IMR-90 (cell line): ENCODE measurements around the gene HSPD1. TPM values are rescaled to one million over a fixed set of nuclear protein-coding genes. Genes with fewer than 3 reads are reported as not detected.

ENCODE experiments used
- ATAC-seq: fragments of 200-7000 bp; cut with Tn5 transposase; 2 replicates; pipeline ENCODE4 v1.9.1; 2020; ENCODE audit warnings: low read depth, mild to moderate bottlenecking, moderate library complexity
- BruUV-seq: library from RNA; stranded (reverse); fragments of 400-500 nt; replicated peaks from 2 replicates; lab custom pipeline; 2021; lab: Mats Ljungman, UMichigan
- CTCF ChIA-PET: fragments of 300-600 bp; formaldehyde crosslinking; extraction: SDS; loops from one replicate; lab custom pipeline; 2021; ENCODE audit warnings: antibody characterized with exemption; lab: Yijun Ruan, JAX
- POLR2A ChIA-PET: fragments of 300-600 bp; sonication (Branson Sonifier 250); formaldehyde crosslinking; loops from one replicate; lab custom pipeline; 2022; ENCODE audit warnings: antibody characterized with exemption; ENCODE audit not compliant: unreplicated experiment; lab: Charles Lee
- DNase-seq: peaks from one replicate; pipeline ENCODE4 v3.0.0; 2013
- H2AFZ ChIP-seq: replicated peaks from 2 replicates; pipeline ENCODE3; 2013; ENCODE audit warnings: low read length, mild to moderate bottlenecking; ENCODE audit not compliant: poor library complexity
- H2AK5ac ChIP-seq: 2 replicates; pipeline ENCODE4 v1.6.1; 2013; ENCODE audit warnings: low read depth, low read length, inconsistent platforms
- H2AK9ac ChIP-seq: replicated peaks from 2 replicates; pipeline ENCODE3; 2013; ENCODE audit warnings: mild to moderate bottlenecking, low read depth, low read length, moderate library complexity; ENCODE audit not compliant: poor library complexity
- H2BK120ac ChIP-seq: 2 replicates; pipeline ENCODE4 v1.6.1; 2013; ENCODE audit warnings: low read depth, low read length, inconsistent platforms
- H2BK15ac ChIP-seq: 3 replicates; pipeline ENCODE4 v1.6.1; 2013; ENCODE audit warnings: low read depth, low read length, inconsistent platforms
- H2BK20ac ChIP-seq: 2 replicates; pipeline ENCODE4 v1.6.1; 2013; ENCODE audit warnings: low read depth, mild to moderate bottlenecking, inconsistent platforms, low read length, moderate library complexity
- H2BK5ac ChIP-seq: 2 replicates; pipeline ENCODE4 v1.6.1; 2013; ENCODE audit warnings: mild to moderate bottlenecking, low read depth, low read length, inconsistent platforms; ENCODE audit not compliant: poor library complexity, severe bottlenecking
- H3K14ac ChIP-seq: replicated peaks from 2 replicates; pipeline ENCODE4 v1.6.1; 2013; ENCODE audit warnings: low read depth, low read length, inconsistent platforms
- H3K18ac ChIP-seq: 2 replicates; pipeline ENCODE4 v1.6.1; 2013; ENCODE audit warnings: low read depth, low read length, control low read depth
- H3K23ac ChIP-seq: 2 replicates; pipeline ENCODE4 v1.6.1; 2013; ENCODE audit warnings: low read depth, low read length, inconsistent platforms
- H3K27ac ChIP-seq: 2 replicates; pipeline ENCODE4 v1.5.1; 2013; ENCODE audit warnings: mild to moderate bottlenecking, control low read depth, low read length; ENCODE audit not compliant: insufficient read depth
- H3K27me3 ChIP-seq: 2 replicates; pipeline ENCODE4 v1.6.1; 2013; ENCODE audit warnings: low read length; ENCODE audit not compliant: control insufficient read depth, insufficient read depth
- H3K36me3 ChIP-seq: 2 replicates; pipeline ENCODE4 v1.6.1; 2013; ENCODE audit warnings: low read length, mixed read lengths; ENCODE audit not compliant: control insufficient read depth, insufficient read depth
- H3K4ac ChIP-seq: 2 replicates; pipeline ENCODE4 v1.6.1; 2013; ENCODE audit warnings: low read depth, low read length, inconsistent platforms
- H3K4me1 ChIP-seq: 2 replicates; pipeline ENCODE4 v1.6.1; 2013; ENCODE audit warnings: low read length, mixed read lengths; ENCODE audit not compliant: control insufficient read depth, insufficient read depth
- H3K4me2 ChIP-seq: 2 replicates; pipeline ENCODE4 v1.6.1; 2013; ENCODE audit warnings: low read depth, mild to moderate bottlenecking, control low read depth, low read length, moderate library complexity
- H3K4me3 ChIP-seq: 2 replicates; pipeline ENCODE4 v1.5.1; 2013; ENCODE audit warnings: low read depth, mild to moderate bottlenecking, control low read depth, low read length, moderate library complexity; ENCODE audit not compliant: insufficient read depth
- H3K56ac ChIP-seq: 2 replicates; pipeline ENCODE4 v1.6.1; 2013; ENCODE audit warnings: low read length, inconsistent platforms; ENCODE audit not compliant: insufficient read depth; ENCODE audit errors: extremely low read depth
- H3K79me1 ChIP-seq, 2 experiments: 2 replicates each; pipeline ENCODE4 v1.6.1; 2013; ENCODE audit warnings: low read length in 2 of 2, inconsistent platforms in 1 of 2, low read depth in 1 of 2
- H3K9ac ChIP-seq: 2 replicates; pipeline ENCODE4 v1.6.1; 2013; ENCODE audit warnings: low read depth, low read length, control low read depth
- H3K9me1 ChIP-seq: 2 replicates; pipeline ENCODE4 v1.6.1; 2013; ENCODE audit warnings: low read length, inconsistent platforms; ENCODE audit not compliant: insufficient read depth
- H3K9me3 ChIP-seq: 2 replicates; pipeline ENCODE4 v1.6.1; 2013; ENCODE audit warnings: low read length; ENCODE audit not compliant: control insufficient read depth, insufficient read depth
- H4K20me1 ChIP-seq: 2 replicates; pipeline ENCODE4 v1.6.1; 2013; ENCODE audit warnings: low read length, inconsistent platforms; ENCODE audit not compliant: insufficient read depth
- H4K5ac ChIP-seq: 2 replicates; pipeline ENCODE4 v1.6.1; 2013; ENCODE audit warnings: mild to moderate bottlenecking, low read depth, low read length, control low read depth
- H4K8ac ChIP-seq, 2 experiments: 2 replicates each; pipeline ENCODE4 v1.6.1; 2013; ENCODE audit warnings: low read depth in 2 of 2, low read length in 2 of 2, control low read depth in 1 of 2, inconsistent platforms in 1 of 2
- H4K91ac ChIP-seq: 2 replicates; pipeline ENCODE4 v1.6.1; 2013; ENCODE audit warnings: low read depth, low read length, inconsistent platforms; ENCODE audit not compliant: insufficient read depth
- BHLHE40 ChIP-seq: fragments of 150-350 bp; IDR thresholded peaks from 2 replicates; pipeline ENCODE4 v1.6.1; 2016; ENCODE audit warnings: mild to moderate bottlenecking, low read depth, low read length
- CEBPB ChIP-seq: IDR thresholded peaks from 2 replicates; pipeline ENCODE4 v1.6.1; 2012; ENCODE audit warnings: low read depth, low read length, improper control_type of control experiment
- CHD1 ChIP-seq: IDR thresholded peaks from 2 replicates; pipeline ENCODE4 v1.6.1; 2012; ENCODE audit warnings: low read depth, low read length, improper control_type of control experiment
- FOS ChIP-seq: fragments of 150-350 bp; IDR thresholded peaks from 2 replicates; pipeline ENCODE4 v1.6.1; 2016; ENCODE audit warnings: low read depth, low read length
- MAFK ChIP-seq: IDR thresholded peaks from 2 replicates; pipeline ENCODE4 v1.6.1; 2012; ENCODE audit warnings: low read depth, low read length, improper control_type of control experiment
- MAZ ChIP-seq: IDR thresholded peaks from 2 replicates; pipeline ENCODE4 v1.6.1; 2012; ENCODE audit warnings: low read depth, mild to moderate bottlenecking, low read length, improper control_type of control experiment, moderate library complexity, borderline replicate concordance
- MXI1 ChIP-seq: IDR thresholded peaks from 2 replicates; pipeline ENCODE4 v1.6.1; 2012; ENCODE audit warnings: low read depth, mild to moderate bottlenecking, low read length, moderate library complexity, borderline replicate concordance
- NFE2L2 ChIP-seq: fragments of 150-350 bp; IDR thresholded peaks from 2 replicates; pipeline ENCODE4 v1.6.1; 2016; ENCODE audit warnings: low read depth, mild to moderate bottlenecking, low read length
- POLR2A ChIP-seq: IDR thresholded peaks from 2 replicates; pipeline ENCODE4 v1.6.1; 2012; ENCODE audit warnings: mild to moderate bottlenecking, low read depth, low read length
- RAD21 ChIP-seq: IDR thresholded peaks from 2 replicates; pipeline ENCODE4 v1.6.1; 2012; ENCODE audit warnings: low read length, improper control_type of control experiment
- RCOR1 ChIP-seq: IDR thresholded peaks from 2 replicates; pipeline ENCODE4 v1.6.1; 2012; ENCODE audit warnings: mild to moderate bottlenecking, low read length, improper control_type of control experiment; ENCODE audit not compliant: insufficient replicate concordance
- RFX5 ChIP-seq: IDR thresholded peaks from 2 replicates; pipeline ENCODE4 v1.8.0; 2012; ENCODE audit warnings: low read depth, mild to moderate bottlenecking, low read length, moderate library complexity
- SMC3 ChIP-seq: fragments of 150-350 bp; IDR thresholded peaks from 2 replicates; pipeline ENCODE4 v1.6.1; 2016; ENCODE audit warnings: low read depth, mild to moderate bottlenecking, antibody characterized with exemption, low read length, moderate library complexity
- WGBS, 2 experiments: methylation state at CpG; one replicate each; pipeline versions ENCODE4 v1.1.5 to v1.1.7; 2013; ENCODE audit warnings: missing lambda C conversion rate in 2 of 2; ENCODE audit not compliant: insufficient read length in 1 of 2; ENCODE audit errors: extremely low coverage in 2 of 2; 5-methylcytosine and 5-hydroxymethylcytosine counted together
- dilution Hi-C: fragments of 300-500 bp; cut with HindIII; formaldehyde crosslinking; loops from one replicate; pipeline ENCODE4 v1.14.3; 2018; ENCODE audit warnings: low sequenced_read_pairs; ENCODE audit not compliant: unreplicated experiment
- in situ Hi-C: fragments of 300-500 bp; cut with MboI; formaldehyde crosslinking; loops from 3 replicates; pipeline ENCODE4 v1.14.3; 2019; ENCODE audit warnings: low sequenced_read_pairs, inconsistent platforms, mixed read lengths
- intact Hi-C: fragments of 100-400 bp; cut with micrococcal nuclease; formaldehyde crosslinking; loops from 2 replicates; pipeline ENCODE4 v1.10.0; 2022
- polyA plus RNA-seq, 3 experiments: library from polyadenylated mRNA; depleted of rRNA; stranded (reverse); fragments of >200 nt; gene quantifications; 2 replicates each; pipeline ENCODE4 v1.2.3, GENCODE V29; 2012; ENCODE audit warnings: low replicate concordance in 1 of 3
- total RNA-seq: library from RNA; depleted of rRNA; stranded (reverse); fragments of >200 nt; gene quantifications from 2 replicates; pipeline ENCODE4 v1.2.3, GENCODE V29; 2012
- TF ChIP-seq, protein P1 (sequence below): conservative IDR thresholded peaks from 2 replicates; pipeline ENCODE4 v1.5.1; 2012; ENCODE audit warnings: mild to moderate bottlenecking, low read depth, low read length, improper control_type of control experiment
- TF ChIP-seq, protein P2 (sequence below): fragments of 150-350 bp; IDR thresholded peaks from 2 replicates; pipeline ENCODE4 v1.6.1; 2016; ENCODE audit warnings: low read depth, mild to moderate bottlenecking, low read length, moderate library complexity, borderline replicate concordance
- TF ChIP-seq, protein P3 (sequence below): fragments of 150-350 bp; IDR thresholded peaks from 2 replicates; pipeline ENCODE4 v1.6.1; 2017; ENCODE audit warnings: mild to moderate bottlenecking, antibody characterized with exemption, low read length, low read depth

HSPD1 gene
- total and polyA plus RNA-seq, 2 of the 4 experiments (the other 2 are of a cell fraction), result 171 TPM

DNA sequence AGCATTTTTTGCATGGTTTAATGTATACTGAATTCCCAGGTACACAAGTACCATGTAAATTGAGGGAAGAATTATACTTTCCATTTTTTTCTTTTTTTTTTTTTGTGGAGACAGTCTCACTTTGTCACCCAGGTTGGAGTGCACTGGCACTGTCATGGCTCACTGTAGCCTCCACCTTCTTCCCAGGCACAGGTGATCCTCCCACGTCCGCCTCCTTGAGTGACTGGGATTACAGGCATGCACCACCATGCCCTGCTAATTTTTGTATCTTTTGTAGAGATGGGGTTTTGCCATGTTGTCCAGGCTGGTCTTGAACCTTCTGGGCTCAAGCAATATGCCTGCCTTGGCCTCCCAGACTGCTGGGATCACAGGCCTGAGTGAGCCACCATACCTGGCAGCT is 4.4 kb upstream of the HSPD1 start:
- in situ Hi-C loops (loop anchor here (10.0 kb wide), 1 partner anchor 271 kb away; no protein-coding TSS in a partner anchor), dilution Hi-C loops (no loop called here), intact Hi-C loops (no loop called here)
- H3K14ac ChIP-seq, result no peak overlapping the region
- no peak overlapping the region for H2BK15ac ChIP-seq
- H4K20me1 ChIP-seq, result peaks cover 13% of the 10 kb centered on the region
- peaks cover 7 to 24% of the 10 kb centered on the region in 2 experiments; a peak in 3 of 4 replicates for H3K79me1 ChIP-seq
- H2AFZ ChIP-seq, result no peak overlapping the region
- H2BK120ac ChIP-seq, result no peak overlapping the region
- no peak overlapping the region for H3K4ac ChIP-seq
- no peak overlapping the region for H3K4me3 ChIP-seq
- ChIA-PET POLR2A (no interaction called here), CTCF (no interaction called here)
- H4K5ac ChIP-seq, result no peak overlapping the region
- H3K4me2 ChIP-seq, result no peak overlapping the region
- H4K8ac ChIP-seq, result no peak overlapping the region
- no peak overlapping the region for H3K9ac ChIP-seq
- TF ChIP-seq RAD21, result no peak
- no peak for TF ChIP-seq FOS
- TF ChIP-seq, protein P1, sequence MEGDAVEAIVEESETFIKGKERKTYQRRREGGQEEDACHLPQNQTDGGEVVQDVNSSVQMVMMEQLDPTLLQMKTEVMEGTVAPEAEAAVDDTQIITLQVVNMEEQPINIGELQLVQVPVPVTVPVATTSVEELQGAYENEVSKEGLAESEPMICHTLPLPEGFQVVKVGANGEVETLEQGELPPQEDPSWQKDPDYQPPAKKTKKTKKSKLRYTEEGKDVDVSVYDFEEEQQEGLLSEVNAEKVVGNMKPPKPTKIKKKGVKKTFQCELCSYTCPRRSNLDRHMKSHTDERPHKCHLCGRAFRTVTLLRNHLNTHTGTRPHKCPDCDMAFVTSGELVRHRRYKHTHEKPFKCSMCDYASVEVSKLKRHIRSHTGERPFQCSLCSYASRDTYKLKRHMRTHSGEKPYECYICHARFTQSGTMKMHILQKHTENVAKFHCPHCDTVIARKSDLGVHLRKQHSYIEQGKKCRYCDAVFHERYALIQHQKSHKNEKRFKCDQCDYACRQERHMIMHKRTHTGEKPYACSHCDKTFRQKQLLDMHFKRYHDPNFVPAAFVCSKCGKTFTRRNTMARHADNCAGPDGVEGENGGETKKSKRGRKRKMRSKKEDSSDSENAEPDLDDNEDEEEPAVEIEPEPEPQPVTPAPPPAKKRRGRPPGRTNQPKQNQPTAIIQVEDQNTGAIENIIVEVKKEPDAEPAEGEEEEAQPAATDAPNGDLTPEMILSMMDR, result no peak
- no peak for TF ChIP-seq MAZ
- no peak for TF ChIP-seq BHLHE40
- TF ChIP-seq, protein P2, sequence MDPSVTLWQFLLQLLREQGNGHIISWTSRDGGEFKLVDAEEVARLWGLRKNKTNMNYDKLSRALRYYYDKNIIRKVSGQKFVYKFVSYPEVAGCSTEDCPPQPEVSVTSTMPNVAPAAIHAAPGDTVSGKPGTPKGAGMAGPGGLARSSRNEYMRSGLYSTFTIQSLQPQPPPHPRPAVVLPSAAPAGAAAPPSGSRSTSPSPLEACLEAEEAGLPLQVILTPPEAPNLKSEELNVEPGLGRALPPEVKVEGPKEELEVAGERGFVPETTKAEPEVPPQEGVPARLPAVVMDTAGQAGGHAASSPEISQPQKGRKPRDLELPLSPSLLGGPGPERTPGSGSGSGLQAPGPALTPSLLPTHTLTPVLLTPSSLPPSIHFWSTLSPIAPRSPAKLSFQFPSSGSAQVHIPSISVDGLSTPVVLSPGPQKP, result no peak
- no peak for TF ChIP-seq RCOR1
- TF ChIP-seq MAFK, result no peak
- no peak for TF ChIP-seq RFX5
- TF ChIP-seq POLR2A, result no peak
- no peak for TF ChIP-seq SMC3
- TF ChIP-seq CHD1, result no peak
- no peak for TF ChIP-seq CEBPB
- TF ChIP-seq, protein P3, sequence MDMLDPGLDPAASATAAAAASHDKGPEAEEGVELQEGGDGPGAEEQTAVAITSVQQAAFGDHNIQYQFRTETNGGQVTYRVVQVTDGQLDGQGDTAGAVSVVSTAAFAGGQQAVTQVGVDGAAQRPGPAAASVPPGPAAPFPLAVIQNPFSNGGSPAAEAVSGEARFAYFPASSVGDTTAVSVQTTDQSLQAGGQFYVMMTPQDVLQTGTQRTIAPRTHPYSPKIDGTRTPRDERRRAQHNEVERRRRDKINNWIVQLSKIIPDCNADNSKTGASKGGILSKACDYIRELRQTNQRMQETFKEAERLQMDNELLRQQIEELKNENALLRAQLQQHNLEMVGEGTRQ, result no peak
- TF ChIP-seq MXI1, result no peak
- TF ChIP-seq NFE2L2, result no peak
- H3K27ac ChIP-seq, result no peak overlapping the region
- no CpG with 5 or more reads among the region's 2 CpGs for WGBS, 2 experiments
- DNase-seq, result no peak
- ATAC-seq, result no peak
- H3K36me3 ChIP-seq, result peaks cover 9% of the 10 kb centered on the region
- H3K9me3 ChIP-seq, result no peaks in the 10 kb centered on the region
- no peak overlapping the region for H2AK9ac ChIP-seq
- H4K91ac ChIP-seq, result no peak overlapping the region
- no peak overlapping the region for H2BK5ac ChIP-seq
- no peak overlapping the region for H3K18ac ChIP-seq
- H3K4me1 ChIP-seq, result no peaks in the 10 kb centered on the region
- BruUV-seq, result no TSS peak
- H3K23ac ChIP-seq, result no peak overlapping the region
- H2AK5ac ChIP-seq, result no peak overlapping the region
- no peaks in the 10 kb centered on the region for H3K9me1 ChIP-seq
- no peak overlapping the region for H2BK20ac ChIP-seq
- H3K56ac ChIP-seq, result no peak overlapping the region
- no peaks in the 10 kb centered on the region for H3K27me3 ChIP-seq
